ENCODE measurements around the gene EXOC3L4. TPM values are rescaled to one million over a fixed set of nuclear protein-coding genes. Genes with fewer than 3 reads are reported as not detected.

Gene EXOC3L4
- total RNA-seq, 1 experiment from 2014 or later, result not detected

GRCh38 chr14:103134405-103134804, 39.9 kb downstream of the EXOC3L4 start:
- H3K36me3 ChIP-seq (ENCODE audit: insufficient read depth, low read length), result no peaks in the 10 kb centered on the region
- no peaks in the 10 kb centered on the region for H3K9me3 ChIP-seq (ENCODE audit: low read length)
- no peak overlapping the region for H2AFZ ChIP-seq (ENCODE audit: low read length)
- no peaks in the 10 kb centered on the region for H3K9me2 ChIP-seq (replicated peaks; ENCODE audit: insufficient read depth, low read length)
- no peaks in the 10 kb centered on the region for H3K4me1 ChIP-seq (ENCODE audit: low read length)
- no peak overlapping the region for H3K9ac ChIP-seq (ENCODE audit: low read length)
- no peaks in the 10 kb centered on the region for H3K27me3 ChIP-seq (ENCODE audit: low read length)
- no peak for DNase-seq
- H4K20me1 ChIP-seq (ENCODE audit: insufficient read depth, low read depth, low read length), result peaks cover under 1% of the 10 kb centered on the region; the same call in 1 of the 2 replicates
- no peaks in the 10 kb centered on the region for H3K79me2 ChIP-seq (ENCODE audit: low read length)
- no peak overlapping the region for H3K27ac ChIP-seq (ENCODE audit: low read length)
- H3K4me2 ChIP-seq (ENCODE audit: low read depth, low read length, poor library complexity, severe bottlenecking), result no peak overlapping the region
- H3K4me3 ChIP-seq (ENCODE audit: low read length), result no peak overlapping the region

- no peaks in the 10 kb centered on the region for H3K79me2 ChIP-seq (ENCODE audit: low read length)
- no peak overlapping the region for H3K4me3 ChIP-seq (ENCODE audit: low read length)
- no peak overlapping the region for H3K4me2 ChIP-seq (ENCODE audit: low read depth, low read length, poor library complexity, severe bottlenecking)
- H3K9me3 ChIP-seq (ENCODE audit: low read length), result no peaks in the 10 kb centered on the region
- H3K4me1 ChIP-seq (ENCODE audit: low read length), result no peaks in the 10 kb centered on the region
- no peak overlapping the region for H3K27ac ChIP-seq (ENCODE audit: low read length)
- no peaks in the 10 kb centered on the region for H4K20me1 ChIP-seq (ENCODE audit: insufficient read depth, low read depth, low read length)
- no peak overlapping the region for H3K9ac ChIP-seq (ENCODE audit: low read length)
- DNase-seq, result no peak
- H3K36me3 ChIP-seq (ENCODE audit: insufficient read depth, low read length), result no peaks in the 10 kb centered on the region
- no peaks in the 10 kb centered on the region for H3K27me3 ChIP-seq (ENCODE audit: low read length)
- H3K9me2 ChIP-seq (replicated peaks; ENCODE audit: insufficient read depth, low read length), result no peaks in the 10 kb centered on the region
- no peak overlapping the region for H2AFZ ChIP-seq (ENCODE audit: low read length)
Measured at GRCh38 chr14:103134919-103135318, 40.4 kb downstream of the EXOC3L4 start.

- Histone ChIP-seq H3K27me3 (ENCODE audit: low read length) (no peaks in the 10 kb centered on the region), H3K9ac (ENCODE audit: low read length) (no peak overlapping the region), H4K20me1 (ENCODE audit: insufficient read depth, low read depth, low read length) (no peaks in the 10 kb centered on the region), H2AFZ (ENCODE audit: low read length) (no peak overlapping the region), H3K9me3 (ENCODE audit: low read length) (no peaks in the 10 kb centered on the region), H3K4me2 (ENCODE audit: low read depth, low read length, poor library complexity, severe bottlenecking) (no peak overlapping the region), H3K79me2 (ENCODE audit: low read length) (no peaks in the 10 kb centered on the region), H3K9me2 (replicated peaks; ENCODE audit: insufficient read depth, low read length) (no peaks in the 10 kb centered on the region), H3K4me1 (ENCODE audit: low read length) (peaks cover under 1% of the 10 kb centered on the region), H3K36me3 (ENCODE audit: insufficient read depth, low read length) (no peaks in the 10 kb centered on the region), H3K4me3 (ENCODE audit: low read length) (no peak overlapping the region), H3K27ac (ENCODE audit: low read length) (no peak overlapping the region)
- DNase-seq, result no peak
Measured at GRCh38 chr14:103135333-103136260, 41.1 kb downstream of the EXOC3L4 start.

GRCh38 chr14:103136388-103137271, 42.1 kb downstream of the EXOC3L4 start:
- H3K9me3 ChIP-seq (ENCODE audit: low read length), result no peaks in the 10 kb centered on the region
- peaks cover 8% of the 10 kb centered on the region for H3K4me1 ChIP-seq (ENCODE audit: low read length)
- no peak overlapping the region for H3K27ac ChIP-seq (ENCODE audit: low read length)
- H3K4me2 ChIP-seq (ENCODE audit: low read depth, low read length, poor library complexity, severe bottlenecking), result no peak overlapping the region
- H3K79me2 ChIP-seq (ENCODE audit: low read length), result no peaks in the 10 kb centered on the region
- H3K9me2 ChIP-seq (replicated peaks; ENCODE audit: insufficient read depth, low read length), result no peaks in the 10 kb centered on the region
- H3K4me3 ChIP-seq (ENCODE audit: low read length), result no peak overlapping the region
- no peaks in the 10 kb centered on the region for H4K20me1 ChIP-seq (ENCODE audit: insufficient read depth, low read depth, low read length)
- H2AFZ ChIP-seq (ENCODE audit: low read length), result no peak overlapping the region
- no peak for DNase-seq
- no peak overlapping the region for H3K9ac ChIP-seq (ENCODE audit: low read length)
- H3K36me3 ChIP-seq (ENCODE audit: insufficient read depth, low read length), result no peaks in the 10 kb centered on the region
- H3K27me3 ChIP-seq (ENCODE audit: low read length), result no peaks in the 10 kb centered on the region

DNA sequence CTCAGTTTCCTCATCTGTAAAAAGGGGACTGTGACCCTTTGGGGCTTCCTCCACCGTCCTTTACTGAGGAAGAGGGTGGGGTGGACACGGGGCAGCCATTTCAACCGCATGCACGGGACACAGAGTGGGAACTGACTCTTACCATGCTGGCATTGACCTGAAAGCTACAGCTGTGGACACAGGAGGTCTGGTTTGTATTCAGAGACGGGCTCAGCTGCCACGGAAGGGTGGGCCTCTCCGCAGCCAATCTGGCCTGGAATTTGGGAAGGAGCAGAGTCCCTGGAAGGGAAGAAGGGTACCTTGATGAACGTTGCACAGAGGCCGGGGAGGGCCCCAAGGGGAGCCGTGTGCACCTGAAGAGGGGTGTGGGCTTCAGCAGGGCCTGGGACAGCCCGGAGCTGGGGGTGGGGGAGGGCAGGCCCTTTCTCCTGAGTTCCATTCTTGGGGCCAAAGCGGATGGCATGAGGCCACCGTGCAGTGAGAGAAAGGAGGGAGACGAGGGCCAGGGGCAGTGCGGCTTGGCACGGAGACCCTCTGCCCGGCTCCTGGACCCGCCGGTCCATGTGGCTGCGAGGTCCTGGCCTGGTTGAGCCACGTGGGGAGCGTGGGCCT, 43.3 kb downstream of the EXOC3L4 start:
- Histone ChIP-seq H3K4me3 (ENCODE audit: low read length) (no peak overlapping the region), H3K4me2 (ENCODE audit: low read depth, low read length, poor library complexity, severe bottlenecking) (no peak overlapping the region)

GRCh38 chr14:103138301-103139131, 44.0 kb downstream of the EXOC3L4 start:
- Histone ChIP-seq H3K4me2 (ENCODE audit: low read depth, low read length, poor library complexity, severe bottlenecking) (no peak overlapping the region), H2AFZ (ENCODE audit: low read length) (no peak overlapping the region), H4K20me1 (ENCODE audit: insufficient read depth, low read depth, low read length) (no peaks in the 10 kb centered on the region), H3K4me1 (ENCODE audit: low read length) (peaks cover 23% of the 10 kb centered on the region), H3K4me3 (ENCODE audit: low read length) (no peak overlapping the region), H3K36me3 (ENCODE audit: insufficient read depth, low read length) (no peaks in the 10 kb centered on the region), H3K27me3 (ENCODE audit: low read length) (no peaks in the 10 kb centered on the region), H3K9ac (ENCODE audit: low read length) (no peak overlapping the region), H3K27ac (ENCODE audit: low read length) (no peak overlapping the region), H3K9me2 (replicated peaks; ENCODE audit: insufficient read depth, low read length) (no peaks in the 10 kb centered on the region), H3K9me3 (ENCODE audit: low read length) (no peaks in the 10 kb centered on the region), H3K79me2 (ENCODE audit: low read length) (no peaks in the 10 kb centered on the region)
- DNase-seq, result no peak

More for the DNA sequence above, 43.3 kb downstream of the EXOC3L4 start:
- Histone ChIP-seq H3K4me1 (ENCODE audit: low read length) (peaks cover 20% of the 10 kb centered on the region), H2AFZ (ENCODE audit: low read length) (no peak overlapping the region), H4K20me1 (ENCODE audit: insufficient read depth, low read depth, low read length) (no peaks in the 10 kb centered on the region), H3K79me2 (ENCODE audit: low read length) (no peaks in the 10 kb centered on the region), H3K27me3 (ENCODE audit: low read length) (no peaks in the 10 kb centered on the region), H3K9me3 (ENCODE audit: low read length) (no peaks in the 10 kb centered on the region), H3K9ac (ENCODE audit: low read length) (no peak overlapping the region), H3K27ac (ENCODE audit: low read length) (no peak overlapping the region), H3K36me3 (ENCODE audit: insufficient read depth, low read length) (no peaks in the 10 kb centered on the region), H3K9me2 (replicated peaks; ENCODE audit: insufficient read depth, low read length) (no peaks in the 10 kb centered on the region)
- no peak for DNase-seq

DNA sequence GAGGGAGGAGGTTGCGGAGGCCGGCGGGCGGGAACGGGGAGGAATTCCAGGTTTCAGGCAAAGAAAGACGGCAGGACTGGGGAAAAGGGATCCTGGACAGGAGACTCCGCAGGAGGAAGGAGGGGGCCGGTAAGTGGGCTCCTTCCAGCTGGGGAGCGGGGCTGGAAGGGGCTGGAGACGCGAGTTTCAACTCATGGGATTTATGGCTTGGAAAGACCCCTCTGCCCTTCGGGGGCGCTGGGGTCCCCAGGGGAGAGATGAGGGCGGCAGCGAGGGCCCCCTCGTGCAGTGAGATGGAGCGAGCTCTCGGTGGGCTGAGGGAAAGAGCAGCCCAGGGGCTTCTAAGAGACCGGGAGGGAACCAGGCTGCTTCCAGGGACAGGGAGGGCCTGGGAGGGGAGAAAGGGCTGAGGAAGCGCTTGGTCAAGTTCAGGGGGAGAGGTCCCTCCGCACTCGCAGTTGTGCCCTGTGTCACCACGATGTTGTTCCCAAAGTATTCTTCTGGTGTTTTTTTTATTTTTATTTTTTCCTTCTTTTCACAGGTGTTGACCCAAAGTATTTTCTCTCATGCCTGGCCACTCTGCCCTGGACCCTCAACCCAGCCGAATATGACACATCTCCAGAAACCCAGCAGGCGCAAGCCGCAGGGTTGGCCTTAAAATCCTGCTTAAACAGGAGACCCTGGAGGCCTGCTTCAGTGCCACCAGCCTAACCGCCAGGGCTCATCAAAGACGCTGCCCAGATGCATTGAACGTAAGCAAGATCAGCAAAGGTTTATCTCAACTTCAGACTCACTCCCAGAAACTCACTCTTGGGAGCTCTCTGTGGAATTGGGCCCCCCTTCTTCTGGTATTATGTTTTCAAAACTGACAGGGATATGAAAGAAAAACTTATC, 44.9 kb downstream of the EXOC3L4 start:
- DNase-seq, result no peak
- H3K36me3 ChIP-seq (ENCODE audit: insufficient read depth, low read length), result no peaks in the 10 kb centered on the region
- no peak overlapping the region for H3K27ac ChIP-seq (ENCODE audit: low read length)
- H2AFZ ChIP-seq (ENCODE audit: low read length), result no peak overlapping the region
- no peaks in the 10 kb centered on the region for H3K9me3 ChIP-seq (ENCODE audit: low read length)
- no peaks in the 10 kb centered on the region for H3K79me2 ChIP-seq (ENCODE audit: low read length)
- no peaks in the 10 kb centered on the region for H3K9me2 ChIP-seq (replicated peaks; ENCODE audit: insufficient read depth, low read length)
- no peaks in the 10 kb centered on the region for H3K27me3 ChIP-seq (ENCODE audit: low read length)
- no peak overlapping the region for H3K9ac ChIP-seq (ENCODE audit: low read length)
- H3K4me3 ChIP-seq (ENCODE audit: low read length), result no peak overlapping the region
- H3K4me1 ChIP-seq (ENCODE audit: low read length), result peaks cover 23% of the 10 kb centered on the region
- H3K4me2 ChIP-seq (ENCODE audit: low read depth, low read length, poor library complexity, severe bottlenecking), result no peak overlapping the region
- no peaks in the 10 kb centered on the region for H4K20me1 ChIP-seq (ENCODE audit: insufficient read depth, low read depth, low read length)
